ENCODE results near the gene BMPR1A. TPM values are rescaled to one million over a fixed set of nuclear protein-coding genes. Genes with fewer than 3 reads are reported as not detected.

The BMPR1A gene
- total RNA-seq, 1 donor from 2014 or later, result 3.0 TPM

Other genes starting within 250 kb of the BMPR1A start
- gene WAPL, start 234.8 kb upstream of the BMPR1A start, total RNA-seq, result 53.0 and 60.7 TPM in 2 replicates
- not detected in 2 replicates for gene OPN4, start 102.1 kb upstream of the BMPR1A start, total RNA-seq
- gene LDB3, start 88.1 kb upstream of the BMPR1A start, total RNA-seq, result not detected in 2 replicates
- 355 and 372 TPM in 2 replicates for gene MMRN2, start 201.0 kb downstream of the BMPR1A start, total RNA-seq
- gene SNCG, start 202.0 kb downstream of the BMPR1A start, total RNA-seq, result 43.1 and 45.0 TPM in 2 replicates
- gene ADIRF, start 211.9 kb downstream of the BMPR1A start, total RNA-seq, result 14.3 and 36.5 TPM in 2 replicates

Measured in pulmonary artery endothelial cell (primary cell).